ENCODE results near the gene WASL.
"Not testable (repeated sequence)": the region's sequence is repeated elsewhere in the genome, so short reads cannot be mapped to it uniquely, and the experiment has no call there.

Gene WASL

DNA sequence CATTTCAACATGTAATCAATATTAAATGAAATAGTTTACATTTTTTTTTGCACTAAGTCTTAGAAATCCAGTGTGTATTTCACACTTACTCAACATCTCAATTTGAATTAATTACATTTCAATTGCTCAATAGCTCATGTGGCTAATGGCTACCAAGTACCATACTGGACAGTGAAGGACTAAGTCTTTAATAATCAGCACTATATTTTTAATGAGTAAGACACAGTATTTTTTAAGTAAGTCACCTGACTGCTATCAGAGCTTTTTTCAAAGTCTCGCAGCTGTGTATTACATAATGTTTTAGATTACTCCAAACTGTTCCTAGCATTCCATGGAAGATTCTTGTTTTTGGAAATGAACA, 19.6 kb downstream of the WASL start:
- DNase-seq = no peak

- no peak for DNase-seq
Observed at GRCh38 chr7:123727071-123727837, 21.5 kb downstream of the WASL start.

GRCh38 chr7:123725586-123726171, 23.1 kb downstream of the WASL start:
- no peak for DNase-seq

DNA sequence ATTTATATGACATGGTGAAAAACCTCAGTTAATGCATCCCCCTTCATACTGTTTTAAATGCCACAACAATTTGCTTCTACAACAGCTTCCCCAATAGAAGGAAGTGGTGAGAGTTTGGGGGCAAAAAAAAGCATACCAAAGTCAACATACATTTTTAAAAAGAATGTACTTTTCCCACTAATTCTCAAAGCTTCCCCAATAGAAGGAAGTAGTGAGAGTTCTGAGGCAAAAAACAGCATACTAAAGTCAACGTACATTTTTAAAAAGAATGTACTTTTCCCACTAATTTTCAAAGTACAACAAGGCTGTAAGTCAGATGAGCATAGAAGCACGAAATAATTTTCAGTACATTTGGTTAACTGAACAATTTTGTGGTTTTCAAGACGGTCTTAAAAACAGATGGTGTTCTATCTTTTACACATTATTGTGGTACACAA, 24.0 kb downstream of the WASL start:
- no peak for DNase-seq

DNA sequence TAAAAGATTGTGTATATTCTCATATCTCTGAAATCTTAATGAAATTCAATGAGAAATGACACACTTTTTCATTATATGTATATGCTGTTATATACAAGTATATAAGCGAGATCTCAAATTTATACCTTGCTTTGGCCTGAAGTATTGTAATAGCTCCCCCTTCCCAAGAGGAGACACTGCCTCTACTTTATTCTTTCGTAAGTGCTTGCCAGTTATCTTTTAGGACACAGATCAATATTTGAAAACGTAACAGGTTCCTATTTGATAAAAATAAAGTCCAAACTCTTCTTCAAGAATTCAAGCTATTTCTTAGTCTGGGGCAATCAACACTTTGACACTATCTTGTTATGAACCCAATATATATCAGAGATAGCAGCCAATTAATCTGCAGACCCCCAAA, 24.9 kb downstream of the WASL start:
- DNase-seq = no peak

DNA sequence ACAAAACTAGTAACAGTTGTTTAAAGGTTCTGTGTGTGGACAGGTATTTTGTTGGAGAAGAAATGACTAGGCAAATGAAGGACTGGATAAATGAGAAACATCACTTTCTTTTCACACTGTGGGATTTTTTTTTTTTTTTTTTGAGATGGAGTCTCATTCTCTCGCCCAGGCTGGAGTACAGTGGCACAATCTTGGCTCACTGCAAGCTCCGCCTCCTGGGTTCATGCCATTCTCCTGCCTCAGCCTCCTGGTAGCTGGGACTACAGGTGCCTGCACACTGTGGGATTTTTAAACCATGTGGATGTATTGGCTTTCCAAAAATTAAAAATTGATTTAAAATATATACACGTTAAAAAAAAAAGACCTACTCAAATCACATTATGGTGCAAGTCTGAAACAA, 28.3 kb downstream of the WASL start:
- not testable (repeated sequence) for DNase-seq

- DNase-seq = peak; percentile 44 to 64
Observed at GRCh38 chr7:123719197-123719721, 29.5 kb downstream of the WASL start.

- no peak for DNase-seq
Observed at GRCh38 chr7:123718773-123719172, 30.0 kb downstream of the WASL start.

DNA sequence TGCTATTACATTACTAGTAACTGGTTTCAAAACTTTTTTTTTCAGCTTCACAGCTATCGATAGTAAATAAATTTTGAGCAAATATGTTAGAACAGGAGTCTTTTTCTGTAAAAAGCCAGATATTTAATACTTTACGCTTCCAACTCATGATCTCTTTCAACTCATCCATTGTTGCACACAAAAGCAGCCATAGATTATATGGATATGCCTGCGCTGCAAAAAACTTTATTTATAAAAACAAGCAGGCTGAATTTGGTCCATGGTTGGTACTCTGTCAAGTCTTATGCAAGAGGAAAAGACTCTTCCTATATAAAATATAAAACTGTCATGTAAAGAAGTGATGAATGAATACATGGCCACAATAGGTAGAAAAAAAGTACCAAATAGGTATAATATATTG, 31.1 kb downstream of the WASL start:
- DNase-seq = no peak

GRCh38 chr7:123716877-123717276, 31.9 kb downstream of the WASL start:
- no peak for DNase-seq

GRCh38 chr7:123715799-123716198, 33.0 kb downstream of the WASL start:
- DNase-seq = no peak

DNA sequence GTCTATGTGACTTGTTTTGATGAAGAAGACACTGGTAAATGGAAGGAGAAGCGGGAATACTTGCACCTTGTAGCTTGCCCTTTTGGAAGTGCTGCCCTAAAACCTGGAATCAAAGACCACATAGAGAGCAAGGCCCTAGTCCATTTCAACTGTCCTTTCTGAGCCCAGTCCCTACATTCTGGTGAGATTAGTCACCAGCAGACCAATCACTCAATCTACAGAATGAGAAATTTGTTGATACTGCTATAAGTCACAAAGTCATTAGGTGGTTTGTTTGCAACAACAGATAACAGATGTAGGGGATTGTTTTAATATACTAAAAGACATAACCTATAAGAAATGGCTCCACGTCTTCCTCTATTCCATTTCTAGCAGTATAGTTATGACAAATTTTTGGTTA, 33.6 kb downstream of the WASL start:
- DNase-seq = no peak

- no peak for DNase-seq
Observed at GRCh38 chr7:123714296-123715080, 34.3 kb downstream of the WASL start.

- DNase-seq = peak in 1 of 2 donors; percentile 18
Observed at GRCh38 chr7:123712619-123713018, 36.2 kb downstream of the WASL start.

DNA sequence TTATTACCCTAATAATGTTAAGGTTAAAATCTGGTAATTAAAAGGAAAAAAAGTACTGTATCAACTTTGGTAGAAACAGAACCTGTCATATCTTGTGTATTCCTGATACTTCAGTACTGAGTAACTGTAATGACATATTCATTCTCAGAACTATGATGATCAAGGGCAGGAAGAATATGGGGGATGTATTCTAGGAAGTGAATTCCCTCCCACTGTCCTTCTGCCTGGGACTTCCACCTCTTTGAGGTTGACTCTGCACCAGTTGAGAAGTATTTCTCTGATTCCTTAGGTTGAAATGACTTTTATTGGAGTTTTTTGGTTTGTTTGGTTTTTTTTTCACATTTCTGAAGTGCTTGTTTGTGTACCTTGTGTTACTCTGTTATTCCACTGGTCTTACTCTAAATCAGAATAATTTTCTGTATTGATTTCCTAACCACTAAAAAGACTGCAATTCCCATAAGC, 36.9 kb downstream of the WASL start:
- DNase-seq = peak; percentile 60 to 68

DNA sequence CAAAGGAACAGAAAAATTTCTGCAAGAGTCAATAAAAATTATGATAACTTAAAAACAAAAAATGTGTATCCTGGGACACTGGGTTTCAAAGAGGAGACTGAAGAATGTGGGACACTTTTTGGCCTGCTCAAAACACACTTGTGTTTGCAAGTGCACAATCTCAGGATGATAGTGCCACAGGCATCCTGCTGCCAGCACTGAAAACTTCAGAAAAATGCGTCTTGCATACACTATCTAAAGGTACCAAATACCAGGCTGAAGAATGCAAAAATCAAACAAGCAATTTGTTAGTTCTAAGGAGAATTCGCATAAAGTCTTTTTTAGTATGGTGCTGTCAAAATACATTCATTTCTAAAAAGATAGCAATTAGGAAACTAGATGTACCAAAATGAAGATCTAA, 38.1 kb downstream of the WASL start:
- DNase-seq = no peak

GRCh38 chr7:123709525-123709924, 39.3 kb downstream of the WASL start:
- DNase-seq = peak; percentile 16 to 22

- no peak for DNase-seq
Observed at GRCh38 chr7:123705211-123705901, 43.4 kb downstream of the WASL start.

GRCh38 chr7:123695944-123696677, 52.7 kb downstream of the WASL start:
- no peak for DNase-seq

DNA sequence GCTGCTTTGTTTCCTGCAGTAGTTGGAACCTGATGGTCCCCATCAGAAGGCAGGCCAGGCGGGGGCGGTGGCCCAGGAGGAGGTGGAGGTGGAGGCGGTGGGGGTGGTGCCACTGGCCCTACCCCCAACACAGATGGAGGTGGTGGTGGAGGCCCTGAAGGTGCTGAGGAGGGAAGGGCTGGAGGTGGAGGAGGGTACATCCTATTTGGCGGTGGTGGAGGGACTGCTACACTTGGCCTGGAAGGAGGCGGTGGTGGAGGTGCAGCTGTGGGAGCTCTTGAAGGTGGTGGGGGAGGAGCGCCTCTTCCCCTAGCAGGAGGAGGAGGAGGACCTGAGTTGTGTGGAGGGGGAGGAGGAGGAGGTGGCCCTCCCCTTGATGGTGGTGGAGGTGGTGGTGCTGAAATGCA, 56.3 kb downstream of the WASL start:
- DNase-seq = no peak

DNA sequence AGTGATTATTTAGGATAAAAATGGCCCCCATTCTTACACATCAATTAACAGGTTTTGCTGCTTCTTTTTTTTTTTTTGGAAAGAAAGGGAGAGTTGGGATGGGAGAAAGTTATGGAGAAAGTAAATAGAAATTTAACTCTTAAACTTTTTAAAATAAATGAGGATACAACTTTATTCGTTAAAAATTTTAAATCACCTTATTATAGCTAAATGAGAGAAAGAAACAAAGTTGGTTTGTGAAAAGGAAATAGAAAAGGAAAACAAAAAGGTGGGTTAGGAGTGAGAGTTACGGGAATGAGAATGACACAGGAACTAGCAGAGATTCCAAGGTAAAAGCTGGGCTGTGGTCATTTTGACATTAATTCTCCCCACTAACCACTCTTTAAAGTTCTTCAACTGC, 58.3 kb downstream of the WASL start:
- DNase-seq = no peak

- DNase-seq = no peak
Observed at GRCh38 chr7:123689250-123689649, 59.6 kb downstream of the WASL start.
